Measurements from ENCODE around the gene CRIP1. TPM values are rescaled to one million over a fixed set of nuclear protein-coding genes. Genes with fewer than 3 reads are reported as not detected.

CRIP1 gene
- total RNA-seq, 2 donors from 2014 or later: 97.1 to 220 TPM

DNA sequence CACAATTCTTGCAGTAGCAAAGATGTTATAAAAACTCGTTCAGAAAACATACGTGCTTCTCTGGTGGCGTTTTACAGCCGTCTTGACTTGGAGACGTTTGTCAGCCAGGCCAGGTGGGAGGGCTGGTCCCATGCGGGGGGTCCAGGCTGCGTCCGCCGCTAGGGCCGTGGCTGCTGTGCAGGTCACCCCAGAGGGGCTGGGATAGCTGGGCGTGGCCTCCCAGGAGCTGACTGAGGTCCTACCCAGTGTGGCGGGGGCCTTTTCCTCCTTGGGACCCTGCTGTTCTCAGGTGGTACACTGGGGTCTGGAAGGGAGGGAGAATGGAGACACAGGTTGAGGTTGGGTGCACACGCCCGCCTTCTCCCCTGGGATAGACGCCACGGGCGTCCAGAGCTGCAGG lies 41.8 kb upstream of the CRIP1 start:
- Histone ChIP-seq H3K4me3 (no peak overlapping the region), H3K9ac (ENCODE audit: low read depth in 2 of 2, low read length in 2 of 2) (no peak overlapping the region), H3K27me3 (no peaks in the 10 kb centered on the region), H3K4me1 (no peaks in the 10 kb centered on the region), H3K9me3 (no peaks in the 10 kb centered on the region), H3K27ac (no peak overlapping the region), H3K36me3 (no peaks in the 10 kb centered on the region)
- intact Hi-C loops (cut with DNase I): loop anchor here (5.0 to 10.0 kb wide), 2 partner anchors 73 to 80 kb away; partner anchors contain the start of gene TMEM121
- TF ChIP-seq, protein P1, sequence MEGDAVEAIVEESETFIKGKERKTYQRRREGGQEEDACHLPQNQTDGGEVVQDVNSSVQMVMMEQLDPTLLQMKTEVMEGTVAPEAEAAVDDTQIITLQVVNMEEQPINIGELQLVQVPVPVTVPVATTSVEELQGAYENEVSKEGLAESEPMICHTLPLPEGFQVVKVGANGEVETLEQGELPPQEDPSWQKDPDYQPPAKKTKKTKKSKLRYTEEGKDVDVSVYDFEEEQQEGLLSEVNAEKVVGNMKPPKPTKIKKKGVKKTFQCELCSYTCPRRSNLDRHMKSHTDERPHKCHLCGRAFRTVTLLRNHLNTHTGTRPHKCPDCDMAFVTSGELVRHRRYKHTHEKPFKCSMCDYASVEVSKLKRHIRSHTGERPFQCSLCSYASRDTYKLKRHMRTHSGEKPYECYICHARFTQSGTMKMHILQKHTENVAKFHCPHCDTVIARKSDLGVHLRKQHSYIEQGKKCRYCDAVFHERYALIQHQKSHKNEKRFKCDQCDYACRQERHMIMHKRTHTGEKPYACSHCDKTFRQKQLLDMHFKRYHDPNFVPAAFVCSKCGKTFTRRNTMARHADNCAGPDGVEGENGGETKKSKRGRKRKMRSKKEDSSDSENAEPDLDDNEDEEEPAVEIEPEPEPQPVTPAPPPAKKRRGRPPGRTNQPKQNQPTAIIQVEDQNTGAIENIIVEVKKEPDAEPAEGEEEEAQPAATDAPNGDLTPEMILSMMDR (IDR thresholded peaks at IDR 0.05): no peak
- no peak for DNase-seq

- Histone ChIP-seq H3K9ac (ENCODE audit: low read depth in 2 of 2, low read length in 2 of 2) (no peak overlapping the region), H3K4me3 (no peak overlapping the region), H3K9me3 (no peaks in the 10 kb centered on the region), H3K27me3 (no peaks in the 10 kb centered on the region), H3K4me1 (no peaks in the 10 kb centered on the region), H3K36me3 (no peaks in the 10 kb centered on the region), H3K27ac (no peak overlapping the region)
- intact Hi-C loops (cut with DNase I): loop anchor here (5.0 to 10.0 kb wide), 2 partner anchors 73 to 80 kb away; partner anchors contain the start of gene TMEM121
- TF ChIP-seq, protein P1 (IDR thresholded peaks at IDR 0.05): no peak
- no peak for DNase-seq
These were observed 41.4 kb upstream of the CRIP1 start for GRCh38 chr14:105445290-105445689.

- intact Hi-C loops (cut with DNase I): loop anchor here (5.0 to 10.0 kb wide), 2 partner anchors 74 to 79 kb away; partner anchors contain the start of gene TMEM121
- H3K27me3 ChIP-seq: no peaks in the 10 kb centered on the region
- H3K9ac ChIP-seq (ENCODE audit: low read depth in 2 of 2, low read length in 2 of 2): no peak overlapping the region
- no peak overlapping the region for H3K4me3 ChIP-seq
- H3K9me3 ChIP-seq: no peaks in the 10 kb centered on the region
- TF ChIP-seq, protein P1 (IDR thresholded peaks at IDR 0.05): no peak
- no peak overlapping the region for H3K27ac ChIP-seq
- H3K4me1 ChIP-seq: no peaks in the 10 kb centered on the region
- no peaks in the 10 kb centered on the region for H3K36me3 ChIP-seq
- no peak for DNase-seq
These were observed 40.5 kb upstream of the CRIP1 start for GRCh38 chr14:105445901-105446845.

DNA sequence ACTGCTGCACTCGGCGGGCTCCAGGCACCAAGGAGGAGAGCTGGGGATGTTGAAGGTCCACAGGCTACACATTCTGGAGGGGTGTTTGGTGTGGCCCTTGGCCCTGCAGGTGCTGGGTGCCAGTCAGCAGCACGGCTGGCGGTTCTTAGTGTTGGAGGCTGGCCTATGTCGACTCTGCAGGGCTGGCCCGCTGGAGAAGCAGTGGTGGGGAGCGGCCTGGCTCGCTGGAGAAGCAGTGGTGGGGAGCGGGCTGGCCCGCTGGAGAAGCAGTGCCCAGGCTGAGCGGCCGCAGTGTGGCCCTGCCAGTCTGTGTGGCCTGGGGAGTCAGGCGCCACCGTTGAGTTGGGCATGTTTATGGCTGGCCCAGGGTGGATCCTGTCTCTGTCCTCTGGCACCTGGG lies 39.7 kb upstream of the CRIP1 start:
- no peak for DNase-seq
- H3K4me3 ChIP-seq: no peak overlapping the region
- TF ChIP-seq, protein P1 (IDR thresholded peaks at IDR 0.05): no peak
- no peak overlapping the region for H3K27ac ChIP-seq
- H3K36me3 ChIP-seq: no peaks in the 10 kb centered on the region
- no peaks in the 10 kb centered on the region for H3K9me3 ChIP-seq
- no peak overlapping the region for H3K9ac ChIP-seq (ENCODE audit: low read depth in 2 of 2, low read length in 2 of 2)
- H3K4me1 ChIP-seq: no peaks in the 10 kb centered on the region
- H3K27me3 ChIP-seq: no peaks in the 10 kb centered on the region
- intact Hi-C loops (cut with DNase I): loop anchor here (5.0 to 10.0 kb wide), 2 partner anchors 75 to 78 kb away; partner anchors contain the start of gene TMEM121

DNA sequence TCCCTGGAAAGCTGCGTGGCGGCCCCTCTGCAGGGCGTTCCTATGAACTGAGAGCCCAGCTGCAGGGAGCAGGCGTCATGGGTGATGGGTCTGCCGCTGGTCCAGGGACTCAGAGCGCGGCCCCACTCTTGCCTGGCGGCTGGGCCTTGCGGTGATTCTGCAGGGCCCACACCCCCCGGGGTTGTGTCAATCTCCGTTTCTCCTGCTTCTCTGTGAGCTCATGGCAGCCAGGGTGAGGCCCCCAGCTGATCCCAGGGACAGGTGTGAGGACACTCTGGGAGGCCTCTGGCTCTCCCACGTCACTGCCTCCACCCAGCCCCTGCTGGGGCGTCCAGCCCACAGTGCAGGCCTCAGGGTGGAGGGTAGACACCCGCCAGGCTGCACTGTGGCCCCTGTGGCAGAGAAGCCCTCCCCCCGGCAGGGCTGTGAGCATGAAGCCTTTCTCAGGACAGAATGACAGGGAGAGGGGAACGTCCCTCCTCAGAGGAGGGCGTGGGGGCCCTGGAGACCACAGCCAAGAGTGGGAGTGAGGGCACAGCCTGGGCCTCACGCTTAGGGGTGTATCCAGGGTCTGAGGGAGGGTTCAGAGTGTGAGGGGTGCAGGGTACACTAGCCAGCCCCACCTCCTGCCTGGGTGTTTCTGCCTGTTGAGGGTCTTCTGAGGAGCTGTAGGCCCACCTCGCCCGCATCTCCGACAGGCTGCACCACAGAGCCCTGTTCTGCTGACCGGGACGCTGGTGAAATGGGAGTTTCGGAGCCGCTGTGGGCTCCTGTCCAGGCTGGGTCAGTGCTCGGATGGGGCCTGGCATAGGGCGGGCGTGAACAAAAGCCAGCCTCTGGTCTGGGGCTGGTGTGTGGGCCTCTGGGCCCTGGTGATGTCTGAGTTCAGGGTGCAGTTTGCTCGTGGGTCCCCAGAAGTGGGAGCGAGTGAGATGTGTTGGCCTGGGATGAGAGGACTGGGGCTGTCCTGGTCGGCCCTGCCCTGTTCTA lies 38.7 kb upstream of the CRIP1 start:
- Histone ChIP-seq H3K36me3 (no peaks in the 10 kb centered on the region), H3K4me1 (no peaks in the 10 kb centered on the region), H3K9me3 (no peaks in the 10 kb centered on the region), H3K9ac (ENCODE audit: low read depth in 2 of 2, low read length in 2 of 2) (peak overlapping the region in 1 of 2 donors; percentile 0), H3K27me3 (no peaks in the 10 kb centered on the region), H3K27ac (no peak overlapping the region), H3K4me3 (no peak overlapping the region)
- no peak for DNase-seq
- intact Hi-C loops (cut with DNase I): loop anchor here (5.0 to 10.0 kb wide), 2 partner anchors 76 to 77 kb away; partner anchors contain the start of gene TMEM121
- TF ChIP-seq, protein P1 (IDR thresholded peaks at IDR 0.05): no peak
